Kidney epithelial cell (primary cell): ENCODE results near the gene LMNA. TPM values are rescaled to one million over a fixed set of nuclear protein-coding genes. Genes with fewer than 3 reads are reported as not detected.

Source experiments
- DNase-seq: peaks from one replicate; pipeline ENCODE4 v3.0.0-alpha.2; 2010; ENCODE audit warnings: low read depth
- H3K27me3 ChIP-seq: 2 replicates; pipeline ENCODE4 v1.6.0; 2011; ENCODE audit warnings: low read length; ENCODE audit not compliant: control insufficient read depth, insufficient read depth
- H3K36me3 ChIP-seq: 2 replicates; pipeline ENCODE4 v1.5.1; 2011; ENCODE audit warnings: low read length; ENCODE audit not compliant: control insufficient read depth, insufficient read depth
- H3K4me3 ChIP-seq: 2 replicates; pipeline ENCODE4 v1.5.1; 2011; ENCODE audit warnings: low read depth, mild to moderate bottlenecking, control low read depth, low read length
- total RNA-seq: library from RNA; depleted of rRNA; stranded (reverse); fragments of >200 nt; gene quantifications from 2 replicates; pipeline ENCODE4 v1.2.3, GENCODE V29; 2015
- TF ChIP-seq, protein P1 (sequence below): IDR thresholded peaks from 2 replicates; pipeline ENCODE4 v1.5.1; 2011; ENCODE audit warnings: mild to moderate bottlenecking, moderate library complexity, low read length, control low read depth, inconsistent platforms; ENCODE audit not compliant: insufficient read depth, poor library complexity, severe bottlenecking

Gene LMNA
- total RNA-seq, 1 donor from 2014 or later, result 280 TPM

- DNase-seq, result no peak
- TF ChIP-seq, protein P1, sequence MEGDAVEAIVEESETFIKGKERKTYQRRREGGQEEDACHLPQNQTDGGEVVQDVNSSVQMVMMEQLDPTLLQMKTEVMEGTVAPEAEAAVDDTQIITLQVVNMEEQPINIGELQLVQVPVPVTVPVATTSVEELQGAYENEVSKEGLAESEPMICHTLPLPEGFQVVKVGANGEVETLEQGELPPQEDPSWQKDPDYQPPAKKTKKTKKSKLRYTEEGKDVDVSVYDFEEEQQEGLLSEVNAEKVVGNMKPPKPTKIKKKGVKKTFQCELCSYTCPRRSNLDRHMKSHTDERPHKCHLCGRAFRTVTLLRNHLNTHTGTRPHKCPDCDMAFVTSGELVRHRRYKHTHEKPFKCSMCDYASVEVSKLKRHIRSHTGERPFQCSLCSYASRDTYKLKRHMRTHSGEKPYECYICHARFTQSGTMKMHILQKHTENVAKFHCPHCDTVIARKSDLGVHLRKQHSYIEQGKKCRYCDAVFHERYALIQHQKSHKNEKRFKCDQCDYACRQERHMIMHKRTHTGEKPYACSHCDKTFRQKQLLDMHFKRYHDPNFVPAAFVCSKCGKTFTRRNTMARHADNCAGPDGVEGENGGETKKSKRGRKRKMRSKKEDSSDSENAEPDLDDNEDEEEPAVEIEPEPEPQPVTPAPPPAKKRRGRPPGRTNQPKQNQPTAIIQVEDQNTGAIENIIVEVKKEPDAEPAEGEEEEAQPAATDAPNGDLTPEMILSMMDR, result no peak
- no peak overlapping the region for H3K4me3 ChIP-seq
- no peaks in the 10 kb centered on the region for H3K27me3 ChIP-seq
- no peaks in the 10 kb centered on the region for H3K36me3 ChIP-seq
Observed at GRCh38 chr1:156100205-156100995, 14.1 kb upstream of the LMNA start.

GRCh38 chr1:156101880-156102279, 12.6 kb upstream of the LMNA start:
- H3K4me3 ChIP-seq, result no peak overlapping the region
- TF ChIP-seq, protein P1, result no peak
- DNase-seq, result no peak
- no peaks in the 10 kb centered on the region for H3K36me3 ChIP-seq
- H3K27me3 ChIP-seq, result no peaks in the 10 kb centered on the region

- H3K36me3 ChIP-seq, result no peaks in the 10 kb centered on the region
- no peaks in the 10 kb centered on the region for H3K27me3 ChIP-seq
- H3K4me3 ChIP-seq, result no peak overlapping the region
- TF ChIP-seq, protein P1, result no peak
- DNase-seq, result no peak
Observed at GRCh38 chr1:156102633-156103511, 11.6 kb upstream of the LMNA start.

DNA sequence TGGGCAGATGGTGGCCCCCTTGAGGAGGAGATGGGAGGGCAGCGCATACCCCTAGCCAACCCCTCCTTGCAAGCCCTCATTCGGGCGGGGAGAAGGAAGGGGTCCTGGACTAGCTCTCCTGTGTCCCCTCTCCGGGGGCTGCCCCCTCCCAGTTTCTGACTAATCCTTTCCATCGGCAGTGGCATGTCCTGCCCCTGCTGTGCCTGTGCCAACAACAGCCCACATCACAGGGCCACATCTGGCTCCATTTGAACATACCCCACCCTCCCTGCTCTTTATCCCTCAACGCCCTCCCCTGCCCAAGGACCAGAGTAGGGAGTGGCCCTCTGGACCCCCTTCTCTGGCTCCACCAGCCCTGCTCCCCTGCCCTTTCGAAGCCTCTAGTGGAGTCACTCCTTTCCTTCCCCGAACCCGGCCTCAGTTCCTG, 11.0 kb upstream of the LMNA start:
- TF ChIP-seq, protein P1, result no peak
- Histone ChIP-seq H3K36me3 (no peaks in the 10 kb centered on the region), H3K27me3 (no peaks in the 10 kb centered on the region), H3K4me3 (no peak overlapping the region)
- DNase-seq, result no peak

- TF ChIP-seq, protein P1, result no peak
- Histone ChIP-seq H3K36me3 (no peaks in the 10 kb centered on the region), H3K4me3 (no peak overlapping the region), H3K27me3 (no peaks in the 10 kb centered on the region)
- no peak for DNase-seq
Observed at GRCh38 chr1:156104065-156104810, 10.3 kb upstream of the LMNA start.
